ENCODE results near the gene FNDC3B. TPM values are rescaled to one million over a fixed set of nuclear protein-coding genes. Genes with fewer than 3 reads are reported as not detected.

Gene FNDC3B
- total and polyA plus RNA-seq, 9 of the 15 experiments (the other 6 are each of a cell fraction or from before 2014, with no cell fraction given) = 7.0 to 35.8 (median 16.2) TPM

- Histone ChIP-seq H3K4me1 (replicated peaks in 1 of 2; ENCODE audit: control insufficient read depth in 2 of 2, insufficient read depth in 2 of 2, low read length in 2 of 2) (peaks cover 3 to 9% of the 10 kb centered on the region in 2 experiments; a peak in 2 of 5 replicates), H3K9ac (ENCODE audit: insufficient read depth in 1 of 2, low read depth in 2 of 2, low read length in 2 of 2) (no peak overlapping the region), H3K36me3 (ENCODE audit: control insufficient read depth, insufficient read depth, low read length) (no peaks in the 10 kb centered on the region), H2AFZ (ENCODE audit: low read depth, low read length) (no peak overlapping the region), H4K20me1 (replicated peaks; ENCODE audit: control insufficient read depth, insufficient read depth, low read length) (peaks cover 8% of the 10 kb centered on the region; the same call in 1 of the 2 replicates), H3K4me2 (ENCODE audit: insufficient read depth, low read length) (no peak overlapping the region), H3K27me3 (ENCODE audit: control insufficient read depth in 2 of 2, insufficient read depth in 2 of 2, low read length in 2 of 2) (no peaks in the 10 kb centered on the region), H3K27ac (ENCODE audit: extremely low read depth, low read depth, low read length) (no peak overlapping the region), H3K9me1 (ENCODE audit: control insufficient read depth, insufficient read depth, low read length) (no peaks in the 10 kb centered on the region), H3K4me3 (no peak overlapping the region), H3K79me2 (ENCODE audit: control insufficient read depth, insufficient read depth, low read length) (peaks cover 51% of the 10 kb centered on the region), H3K9me3 (replicated peaks; ENCODE audit: control insufficient read depth, insufficient read depth, low read depth, low read length) (no peaks in the 10 kb centered on the region)
- ATAC-seq = peak; percentile 31; the same call in 1 of the 3 replicates
- no peak for DNase-seq (ENCODE audit: extremely low read depth in 1 of 4, low spot score in 3 of 4)
- 66% methylated on average over 2 of the region's 2 CpGs for WGBS (ENCODE audit: insufficient coverage, low coverage, missing lambda C conversion rate)
- no TSS peak for BruUV-seq (replicated peaks)
- ChIA-PET POLR2A (interaction anchor here (0.8 kb wide), 1 partner anchor 17 kb away, joined by 3 read pairs; no protein-coding TSS in a partner anchor), CTCF (ENCODE audit: low intra/inter-chr PET ratio) (no interaction called here)
- no peak for TF ChIP-seq TAF7 (tag; IDR thresholded peaks at IDR 0.05)
- TF ChIP-seq, protein P1, sequence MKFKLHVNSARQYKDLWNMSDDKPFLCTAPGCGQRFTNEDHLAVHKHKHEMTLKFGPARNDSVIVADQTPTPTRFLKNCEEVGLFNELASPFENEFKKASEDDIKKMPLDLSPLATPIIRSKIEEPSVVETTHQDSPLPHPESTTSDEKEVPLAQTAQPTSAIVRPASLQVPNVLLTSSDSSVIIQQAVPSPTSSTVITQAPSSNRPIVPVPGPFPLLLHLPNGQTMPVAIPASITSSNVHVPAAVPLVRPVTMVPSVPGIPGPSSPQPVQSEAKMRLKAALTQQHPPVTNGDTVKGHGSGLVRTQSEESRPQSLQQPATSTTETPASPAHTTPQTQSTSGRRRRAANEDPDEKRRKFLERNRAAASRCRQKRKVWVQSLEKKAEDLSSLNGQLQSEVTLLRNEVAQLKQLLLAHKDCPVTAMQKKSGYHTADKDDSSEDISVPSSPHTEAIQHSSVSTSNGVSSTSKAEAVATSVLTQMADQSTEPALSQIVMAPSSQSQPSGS (CRISPR knock-in tag; IDR thresholded peaks at IDR 0.05) = no peak
- no peak for TF ChIP-seq CREB3L1 (IDR thresholded peaks at IDR 0.05; ENCODE audit: borderline replicate concordance, low read depth)
- TF ChIP-seq JUND (IDR thresholded peaks at IDR 0.05; ENCODE audit: borderline replicate concordance, low read depth, low read length) = no peak
- TF ChIP-seq JUND (tag; IDR thresholded peaks at IDR 0.05; ENCODE audit: borderline replicate concordance, low read depth, low read length) = peak; percentile 17; the same call in 1 of the 3 replicates
- TF ChIP-seq POLR2G (IDR thresholded peaks at IDR 0.05; ENCODE audit: low read depth, low read length) = no peak
- TF ChIP-seq ZNF584 (CRISPR knock-in tag; IDR thresholded peaks at IDR 0.05; ENCODE audit: low read depth) = 0 out of 2 replicates have a peak, but pooled peaks have one; percentile 39
- FAIRE-seq = no peak
- intact Hi-C loops (cut with micrococcal nuclease) = no loop called here
- in situ Hi-C loops (cut with MboI) = no loop called here
Measured at GRCh38 chr3:172148241-172148640, 108.9 kb downstream of the FNDC3B start.
